ENCODE results near the gene CYP3A5.

- TF ChIP-seq CTCF (optimal IDR thresholded peaks at IDR 0.05 in 1 of 3, IDR thresholded peaks at IDR 0.05 in 1 of 3, conservative IDR thresholded peaks at IDR 0.05 in 1 of 3; ENCODE audit: extremely low read depth in 1 of 3, insufficient read depth in 2 of 3, low read length in 3 of 3) (no peak), EZH2 (IDR thresholded peaks at IDR 0.05; ENCODE audit: low read length) (no peak)
These were observed 27.1 kb downstream of the CYP3A5 start for GRCh38 chr7:99652671-99653070.

Measured in keratinocyte (primary cell).